Measurements from ENCODE around the gene NPW. TPM values are rescaled to one million over a fixed set of nuclear protein-coding genes. Genes with fewer than 3 reads are reported as not detected.

Gene NPW
- total RNA-seq, 1 donor from 2014 or later, result 5.0 TPM

- Mint-ChIP-seq H3K27ac (no peak overlapping the region), H3K27me3 (no peaks in the 10 kb centered on the region), H3K9me3 (ENCODE audit: low read depth) (no peaks in the 10 kb centered on the region), H3K4me1 (ENCODE audit: low read depth) (peaks cover 17% of the 10 kb centered on the region), H3K36me3 (ENCODE audit: insufficient read depth) (peaks cover 4% of the 10 kb centered on the region), H3K4me3 (ENCODE audit: low read depth) (no peak overlapping the region)
- peak; percentile 93 for DNase-seq (ENCODE audit: low spot score, unreplicated experiment)
- TF ChIP-seq, protein P1, sequence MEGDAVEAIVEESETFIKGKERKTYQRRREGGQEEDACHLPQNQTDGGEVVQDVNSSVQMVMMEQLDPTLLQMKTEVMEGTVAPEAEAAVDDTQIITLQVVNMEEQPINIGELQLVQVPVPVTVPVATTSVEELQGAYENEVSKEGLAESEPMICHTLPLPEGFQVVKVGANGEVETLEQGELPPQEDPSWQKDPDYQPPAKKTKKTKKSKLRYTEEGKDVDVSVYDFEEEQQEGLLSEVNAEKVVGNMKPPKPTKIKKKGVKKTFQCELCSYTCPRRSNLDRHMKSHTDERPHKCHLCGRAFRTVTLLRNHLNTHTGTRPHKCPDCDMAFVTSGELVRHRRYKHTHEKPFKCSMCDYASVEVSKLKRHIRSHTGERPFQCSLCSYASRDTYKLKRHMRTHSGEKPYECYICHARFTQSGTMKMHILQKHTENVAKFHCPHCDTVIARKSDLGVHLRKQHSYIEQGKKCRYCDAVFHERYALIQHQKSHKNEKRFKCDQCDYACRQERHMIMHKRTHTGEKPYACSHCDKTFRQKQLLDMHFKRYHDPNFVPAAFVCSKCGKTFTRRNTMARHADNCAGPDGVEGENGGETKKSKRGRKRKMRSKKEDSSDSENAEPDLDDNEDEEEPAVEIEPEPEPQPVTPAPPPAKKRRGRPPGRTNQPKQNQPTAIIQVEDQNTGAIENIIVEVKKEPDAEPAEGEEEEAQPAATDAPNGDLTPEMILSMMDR (IDR thresholded peaks at IDR 0.05; ENCODE audit: unreplicated experiment), result peak; percentile 97
These were observed 15.6 kb upstream of the NPW start for GRCh38 chr16:2003827-2004641.

DNA sequence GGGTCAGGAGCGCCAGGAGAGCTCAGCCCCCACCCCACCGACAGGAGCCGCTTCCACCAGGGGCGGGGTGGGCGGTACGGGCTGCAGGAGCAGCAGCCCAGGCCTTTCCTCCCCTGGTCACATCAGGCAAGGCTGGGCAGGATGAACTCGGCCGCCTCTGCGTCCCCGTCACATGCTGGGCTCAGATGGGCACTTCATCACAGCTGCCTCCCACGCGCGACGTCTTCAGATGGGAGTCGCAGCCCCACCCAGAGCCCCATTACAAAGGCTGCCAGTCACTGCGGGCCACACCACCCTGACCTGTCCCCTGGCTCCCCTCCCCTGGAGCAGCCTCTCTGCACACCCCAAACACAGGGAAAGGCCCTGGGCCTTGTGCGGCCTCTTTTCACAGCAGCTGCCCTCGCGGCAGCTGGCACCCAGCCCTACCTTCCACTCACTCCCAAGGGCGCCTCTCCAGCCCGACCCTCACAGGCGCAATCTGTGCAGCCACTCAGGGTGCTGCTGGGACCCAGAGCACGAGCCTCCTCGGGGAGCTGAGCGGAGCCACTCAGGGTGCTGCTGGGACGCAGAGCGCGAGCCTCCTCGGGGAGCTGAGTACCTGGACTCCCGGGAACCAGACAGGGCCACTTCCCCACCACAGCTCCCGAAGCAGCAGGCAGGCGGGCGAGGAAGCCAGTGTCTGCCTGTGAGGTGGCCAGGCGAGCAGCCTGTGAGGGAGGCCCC, 14.6 kb upstream of the NPW start:
- Mint-ChIP-seq H3K4me1 (ENCODE audit: low read depth) (peaks cover 17% of the 10 kb centered on the region), H3K27ac (no peak overlapping the region), H3K27me3 (no peaks in the 10 kb centered on the region), H3K9me3 (ENCODE audit: low read depth) (no peaks in the 10 kb centered on the region), H3K36me3 (ENCODE audit: insufficient read depth) (peaks cover 4% of the 10 kb centered on the region), H3K4me3 (ENCODE audit: low read depth) (no peak overlapping the region)
- TF ChIP-seq, protein P1 (IDR thresholded peaks at IDR 0.05; ENCODE audit: unreplicated experiment), result no peak
- DNase-seq (ENCODE audit: low spot score, unreplicated experiment), result no peak

- no peak overlapping the region for H3K4me3 Mint-ChIP-seq (ENCODE audit: low read depth)
These were observed 13.9 kb upstream of the NPW start for GRCh38 chr16:2005646-2006045.

GRCh38 chr16:2006317-2006716, 13.3 kb upstream of the NPW start:
- Mint-ChIP-seq H3K9me3 (ENCODE audit: low read depth) (no peaks in the 10 kb centered on the region), H3K4me3 (ENCODE audit: low read depth) (peak overlapping the region; percentile 29), H3K27ac (no peak overlapping the region), H3K4me1 (ENCODE audit: low read depth) (peaks cover 21% of the 10 kb centered on the region), H3K27me3 (no peaks in the 10 kb centered on the region), H3K36me3 (ENCODE audit: insufficient read depth) (peaks cover 2% of the 10 kb centered on the region)
- TF ChIP-seq, protein P1 (IDR thresholded peaks at IDR 0.05; ENCODE audit: unreplicated experiment), result no peak
- DNase-seq (ENCODE audit: low spot score, unreplicated experiment), result no peak

More at GRCh38 chr16:2005646-2006045, 13.9 kb upstream of the NPW start:
- Mint-ChIP-seq H3K27ac (no peak overlapping the region), H3K27me3 (no peaks in the 10 kb centered on the region), H3K4me1 (ENCODE audit: low read depth) (peaks cover 21% of the 10 kb centered on the region), H3K9me3 (ENCODE audit: low read depth) (no peaks in the 10 kb centered on the region), H3K36me3 (ENCODE audit: insufficient read depth) (peaks cover 4% of the 10 kb centered on the region)
- TF ChIP-seq, protein P1 (IDR thresholded peaks at IDR 0.05; ENCODE audit: unreplicated experiment), result no peak
- no peak for DNase-seq (ENCODE audit: low spot score, unreplicated experiment)

- Mint-ChIP-seq H3K4me3 (ENCODE audit: low read depth) (peak overlapping the region; percentile 72), H3K36me3 (ENCODE audit: insufficient read depth) (peaks cover 2% of the 10 kb centered on the region), H3K4me1 (ENCODE audit: low read depth) (peaks cover 21% of the 10 kb centered on the region), H3K27ac (peak overlapping the region; percentile 50), H3K9me3 (ENCODE audit: low read depth) (no peaks in the 10 kb centered on the region), H3K27me3 (no peaks in the 10 kb centered on the region)
- TF ChIP-seq, protein P1 (IDR thresholded peaks at IDR 0.05; ENCODE audit: unreplicated experiment), result no peak
- no peak for DNase-seq (ENCODE audit: low spot score, unreplicated experiment)
These were observed 12.3 kb upstream of the NPW start for GRCh38 chr16:2007081-2007836.
